Ammon's horn (tissue), 1 donor: ENCODE results near the gene DIS3L2.

Experiments
- DNase-seq: peaks from one replicate; pipeline ENCODE4 v3.0.0-alpha.2; 2016; ENCODE audit warnings: low spot score

The DIS3L2 gene

DNA sequence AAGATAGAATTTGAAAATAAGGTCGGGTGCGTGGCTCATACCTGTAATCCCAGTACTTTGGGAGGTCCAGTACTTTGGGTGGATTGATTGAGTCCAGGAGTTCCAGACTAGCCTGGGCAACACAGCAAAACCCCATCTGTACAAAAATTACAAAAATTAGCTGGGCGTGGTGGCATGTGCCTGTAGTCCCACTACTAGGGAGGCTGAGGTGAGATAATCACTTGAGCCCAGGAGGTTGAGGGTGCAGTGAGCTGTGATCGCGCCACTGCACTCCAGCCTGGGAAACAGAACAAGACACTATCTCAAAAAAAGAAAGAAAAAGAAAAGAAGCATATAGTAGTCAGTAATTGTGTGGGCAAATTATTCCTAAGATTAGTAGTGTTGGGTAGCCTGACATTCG is 222.8 kb downstream of the DIS3L2 start:
- DNase-seq = no peak

DNA sequence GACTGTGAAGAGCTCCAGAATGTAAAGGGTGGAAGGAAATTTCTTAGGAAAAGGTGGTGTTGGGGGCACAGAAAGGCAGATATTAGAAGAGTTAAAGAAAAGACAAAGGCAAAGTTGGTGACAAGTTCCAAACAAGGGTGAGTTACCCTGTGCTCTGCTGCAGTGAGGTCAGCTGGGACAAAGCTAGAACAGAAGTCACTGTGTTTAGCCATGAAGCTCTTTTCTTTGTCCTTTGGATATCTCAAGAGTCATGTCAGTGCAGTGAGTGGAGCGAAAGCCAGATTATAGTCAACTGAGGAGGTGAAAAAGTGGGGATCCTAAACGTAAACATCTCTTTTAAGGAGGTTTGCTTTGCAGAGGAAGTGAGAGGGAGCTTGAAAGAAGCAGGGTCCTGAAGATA is 229.3 kb downstream of the DIS3L2 start:
- DNase-seq = peak; percentile 41

DNA sequence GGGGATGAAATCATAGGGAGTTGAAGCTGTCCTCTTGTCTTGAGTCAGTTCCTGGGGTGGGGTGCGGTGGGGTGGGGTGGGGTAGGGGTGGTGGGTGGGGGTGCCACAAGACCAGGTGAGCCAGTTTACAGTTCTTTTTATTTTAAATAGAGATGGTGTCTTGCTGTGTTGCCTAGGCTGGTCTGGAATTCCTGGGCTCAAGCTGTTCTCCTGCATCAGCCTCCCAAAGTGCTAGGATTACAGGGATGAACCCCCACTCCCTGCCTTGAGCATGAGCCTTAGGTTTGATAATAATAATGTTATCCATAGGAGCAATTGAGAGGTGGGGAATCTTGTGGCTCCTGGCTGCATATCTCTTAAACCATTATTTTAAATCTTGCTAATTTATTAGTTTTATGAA is 234.0 kb downstream of the DIS3L2 start:
- no peak for DNase-seq

DNA sequence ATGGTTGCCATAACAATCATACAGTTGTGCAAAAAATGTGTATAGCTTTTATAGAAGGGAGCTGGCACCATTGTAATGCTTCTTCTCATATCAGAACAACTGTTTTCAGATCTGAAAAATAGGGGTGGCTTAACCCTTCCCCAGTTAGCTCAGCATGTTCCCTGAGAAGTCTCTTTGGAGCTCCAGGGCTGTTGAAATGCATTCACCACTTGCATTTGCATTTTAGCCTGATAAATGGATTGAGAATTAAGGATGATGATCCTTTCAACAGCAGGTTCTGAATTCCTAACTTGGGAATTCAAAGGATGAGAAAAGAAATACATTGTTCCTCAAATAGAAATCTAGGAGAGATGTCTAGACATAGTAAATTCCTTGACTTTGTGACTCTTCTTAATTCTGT is 235.3 kb downstream of the DIS3L2 start:
- DNase-seq = no peak

DNA sequence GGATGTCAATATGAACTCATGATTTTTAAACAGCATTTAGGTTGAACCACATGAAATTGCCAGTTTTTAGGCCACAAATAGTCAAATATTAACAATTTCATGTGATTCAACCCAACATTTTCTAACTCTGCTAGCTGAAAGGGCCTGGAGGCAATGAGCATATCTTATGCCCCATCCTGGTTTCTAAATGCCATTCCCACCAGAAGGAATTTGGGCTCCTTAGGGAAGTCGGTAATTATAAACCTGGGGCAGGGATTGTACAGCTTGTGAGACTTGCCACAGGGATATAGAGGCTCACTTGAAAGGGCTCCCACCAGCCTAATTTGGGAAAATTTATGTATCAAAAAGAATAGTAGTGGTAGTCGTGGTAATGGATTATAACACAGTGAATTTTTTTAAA is 238.7 kb downstream of the DIS3L2 start:
- DNase-seq = no peak

DNA sequence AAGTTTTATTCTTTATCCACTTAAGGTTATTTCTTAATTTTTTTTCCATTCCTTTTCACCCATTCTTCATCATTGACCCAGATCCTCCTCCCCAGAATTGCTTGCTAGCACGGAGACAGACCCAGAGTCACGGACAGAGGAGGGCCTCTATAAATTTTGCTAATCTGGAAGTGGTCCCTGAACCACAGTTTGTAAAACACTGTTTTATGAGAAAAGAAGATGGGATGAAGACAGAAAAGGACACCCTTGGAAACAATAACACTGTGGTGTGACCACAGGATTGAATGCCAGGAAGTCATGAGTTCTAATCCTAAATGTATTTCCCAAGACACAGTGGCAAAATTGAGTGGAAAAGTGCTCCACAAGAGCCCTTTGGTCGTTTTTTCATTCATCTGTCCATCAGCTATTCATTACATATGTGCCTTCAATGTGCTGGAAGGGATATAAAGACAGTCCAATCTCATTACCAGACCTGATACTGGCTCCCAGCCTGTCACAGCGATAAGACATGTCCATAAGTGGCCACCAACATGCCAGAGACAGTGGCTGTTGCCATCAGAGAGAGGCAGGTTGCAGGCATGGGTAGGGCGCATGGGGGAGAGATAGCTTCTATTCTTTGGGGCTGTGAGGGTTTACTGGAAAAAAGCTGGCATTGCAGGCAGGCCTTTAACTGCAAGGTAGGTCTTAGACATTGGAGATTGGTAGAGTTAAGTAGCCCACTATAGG is 241.8 kb downstream of the DIS3L2 start:
- DNase-seq = no peak

DNA sequence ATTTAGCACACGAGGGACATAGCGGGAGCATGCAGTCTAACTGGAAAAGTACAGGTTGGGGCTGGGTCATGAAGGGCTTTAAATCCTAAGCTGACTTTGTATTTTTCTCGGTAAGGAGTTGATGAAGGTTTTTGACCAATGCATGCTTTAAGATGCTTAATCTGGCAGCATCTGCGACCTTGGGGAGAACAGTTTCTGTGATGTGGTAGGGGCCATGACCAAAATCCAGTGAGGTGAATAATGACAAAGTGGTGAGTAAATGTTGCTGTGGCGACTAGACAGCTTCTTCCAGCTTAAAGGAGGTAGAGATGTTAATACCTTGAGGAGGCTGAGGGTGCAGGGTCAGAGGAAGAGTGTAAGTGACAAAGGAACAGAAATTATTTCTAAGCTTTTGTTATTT is 242.4 kb downstream of the DIS3L2 start:
- no peak for DNase-seq

DNA sequence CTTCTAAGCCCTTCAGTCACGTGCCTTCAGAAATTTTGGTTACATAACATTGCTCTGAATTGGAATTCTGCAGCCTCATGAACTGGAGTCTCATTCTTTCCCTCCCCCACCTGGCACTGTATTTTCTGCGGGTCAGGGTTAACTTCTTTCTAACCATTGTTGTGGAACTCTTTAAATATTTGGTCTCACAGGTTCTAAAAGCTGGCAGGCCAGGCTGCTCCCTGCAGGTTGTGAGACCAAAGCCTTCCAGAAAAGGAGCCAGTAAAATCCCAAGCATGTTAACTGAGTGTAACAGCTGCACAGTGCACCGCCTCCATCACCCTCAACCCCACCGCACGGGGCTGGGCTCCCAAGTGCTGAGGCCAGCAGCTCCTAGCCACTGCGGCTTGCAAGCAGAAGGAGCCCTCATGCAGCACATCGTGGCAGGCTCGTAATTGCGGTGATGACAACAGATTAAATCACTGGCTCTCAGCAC is 243.0 kb downstream of the DIS3L2 start:
- DNase-seq = peak; percentile 47

DNA sequence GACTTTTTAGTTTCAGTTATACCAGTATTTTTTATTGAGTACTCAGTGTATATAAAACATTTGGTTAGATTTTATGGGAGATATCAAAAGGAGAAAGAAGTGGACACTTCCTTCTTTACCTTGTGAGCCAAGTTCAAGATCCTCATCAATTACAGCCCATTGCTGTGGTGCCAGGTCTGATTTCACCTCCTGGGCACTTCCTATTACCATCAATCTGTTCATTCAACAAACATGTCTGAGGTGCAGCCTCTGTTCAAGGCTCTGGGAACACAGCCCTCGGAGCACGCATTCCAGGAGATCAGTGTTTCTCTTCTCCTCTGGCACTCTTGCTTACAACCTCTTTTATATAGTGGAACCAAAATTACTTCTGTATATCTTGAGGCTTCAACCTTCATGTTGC is 245.7 kb downstream of the DIS3L2 start:
- DNase-seq = no peak

DNA sequence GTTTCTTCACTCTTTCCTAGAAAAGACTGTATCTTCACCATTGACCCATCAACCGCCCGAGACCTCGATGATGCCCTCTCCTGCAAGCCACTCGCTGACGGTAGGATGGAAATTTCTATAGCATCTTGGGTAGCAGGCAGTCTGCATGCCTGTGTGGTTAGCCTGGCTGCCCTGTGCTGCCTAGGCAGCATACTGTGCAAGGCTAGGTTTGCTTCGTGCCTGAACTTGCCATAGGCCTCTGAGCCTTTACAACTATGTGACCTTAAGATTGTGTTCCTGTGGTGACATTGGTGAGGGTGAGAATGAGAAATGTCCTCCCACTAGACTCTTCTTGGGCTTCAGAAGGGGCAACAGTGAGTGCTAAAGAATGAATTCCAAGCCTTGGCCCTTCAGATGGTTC is 248.8 kb downstream of the DIS3L2 start:
- DNase-seq = no peak

DNA sequence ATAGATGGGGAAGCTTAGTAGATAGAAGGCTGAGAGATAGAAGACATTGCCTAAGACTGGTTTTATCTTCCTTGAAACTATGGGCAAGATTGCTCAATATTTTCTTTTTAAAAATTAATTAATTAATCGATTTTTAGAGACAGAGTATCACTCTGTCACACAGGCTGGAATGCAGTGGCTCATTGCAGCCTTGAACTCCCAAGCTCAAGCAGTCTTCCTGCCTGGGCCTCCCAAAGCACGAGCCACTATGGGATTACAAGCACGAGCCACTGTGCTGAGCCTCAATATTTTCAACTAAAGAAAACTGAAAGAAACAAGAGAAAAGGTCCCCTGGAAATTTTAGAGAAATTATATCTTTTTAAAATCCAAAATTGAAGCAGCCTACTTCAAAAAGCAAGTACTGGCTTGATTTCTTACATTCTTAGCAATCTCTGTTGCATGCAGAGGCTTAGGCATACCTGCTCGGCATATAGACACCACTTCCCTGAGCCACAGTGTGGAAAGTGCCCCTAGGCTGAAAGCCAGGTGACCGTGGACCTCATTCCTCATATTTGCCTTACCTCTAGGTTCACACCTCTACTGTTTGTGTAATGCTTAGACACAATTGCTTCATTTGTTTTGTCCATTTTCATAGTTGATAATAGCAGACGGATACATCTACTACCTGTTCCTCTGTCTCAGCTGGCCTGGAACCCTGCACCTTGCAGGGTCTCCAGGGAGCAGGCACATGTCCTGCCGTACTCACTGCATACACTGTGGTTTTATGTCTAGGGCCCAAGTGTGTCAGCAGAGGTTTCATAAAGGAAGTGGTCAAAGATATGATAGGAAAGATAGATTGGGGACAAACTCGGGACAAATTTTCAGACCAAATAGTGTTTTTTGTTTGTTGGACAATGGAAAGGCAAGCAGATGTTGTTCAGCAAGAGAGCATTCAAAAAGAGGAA is 250.5 kb downstream of the DIS3L2 start:
- DNase-seq = no peak

DNA sequence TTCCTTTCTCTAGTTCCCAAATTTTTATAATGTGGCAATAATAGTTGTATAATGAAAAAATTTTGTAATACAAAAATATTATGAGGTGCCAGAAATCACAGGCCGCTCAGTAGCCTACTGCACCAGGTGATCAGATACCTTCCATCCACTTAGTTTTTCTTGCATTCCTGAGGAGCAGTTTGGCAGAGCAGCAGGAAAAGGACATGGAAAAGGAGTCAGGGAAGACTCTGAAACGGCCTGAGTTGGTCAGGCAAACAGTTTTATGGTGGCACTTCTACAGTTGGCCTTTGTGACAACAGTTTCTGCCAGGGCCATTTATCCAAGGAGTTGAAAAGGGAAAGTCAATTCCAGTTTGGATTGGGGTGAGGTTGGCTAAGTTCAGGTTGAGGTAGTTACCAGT is 251.7 kb downstream of the DIS3L2 start:
- no peak for DNase-seq

DNA sequence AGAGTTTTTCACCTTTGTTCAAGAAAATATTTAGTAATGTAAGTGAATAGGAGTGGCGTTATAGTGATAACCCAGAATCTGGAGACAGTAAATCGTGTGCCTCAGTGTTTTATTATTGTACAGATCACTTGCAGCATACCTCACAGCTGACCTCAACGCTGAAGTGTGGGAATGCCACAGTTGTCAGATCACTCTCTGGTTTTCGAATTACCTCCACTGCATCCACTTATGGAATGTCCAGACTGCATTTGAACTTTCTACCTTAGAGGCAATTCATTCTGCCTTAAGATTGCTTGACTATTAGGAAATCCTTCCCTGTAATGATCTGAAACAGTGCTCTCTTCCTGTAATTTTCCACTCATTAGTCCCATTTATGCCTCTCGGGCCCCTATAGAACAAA is 252.5 kb downstream of the DIS3L2 start:
- no peak for DNase-seq

DNA sequence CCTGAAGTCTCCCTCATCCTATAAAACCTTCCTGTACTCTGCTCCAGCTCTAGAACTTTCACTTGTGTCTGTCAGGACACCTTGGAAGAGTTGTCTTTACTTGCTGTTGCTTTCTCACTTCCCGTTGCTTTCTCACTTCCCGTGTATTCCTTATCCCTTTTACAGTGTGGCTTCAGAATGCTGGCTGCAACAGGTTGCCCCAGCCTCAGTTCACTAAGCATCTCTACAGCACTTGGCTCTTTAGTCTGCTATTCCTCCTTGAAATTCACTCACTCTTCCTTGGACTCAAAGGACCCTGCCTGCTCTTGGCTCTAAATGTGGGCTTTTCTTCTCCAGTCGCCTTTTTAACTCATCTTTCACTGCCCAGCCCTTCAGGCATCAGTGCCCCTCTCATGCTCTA is 254.5 kb downstream of the DIS3L2 start:
- no peak for DNase-seq

DNA sequence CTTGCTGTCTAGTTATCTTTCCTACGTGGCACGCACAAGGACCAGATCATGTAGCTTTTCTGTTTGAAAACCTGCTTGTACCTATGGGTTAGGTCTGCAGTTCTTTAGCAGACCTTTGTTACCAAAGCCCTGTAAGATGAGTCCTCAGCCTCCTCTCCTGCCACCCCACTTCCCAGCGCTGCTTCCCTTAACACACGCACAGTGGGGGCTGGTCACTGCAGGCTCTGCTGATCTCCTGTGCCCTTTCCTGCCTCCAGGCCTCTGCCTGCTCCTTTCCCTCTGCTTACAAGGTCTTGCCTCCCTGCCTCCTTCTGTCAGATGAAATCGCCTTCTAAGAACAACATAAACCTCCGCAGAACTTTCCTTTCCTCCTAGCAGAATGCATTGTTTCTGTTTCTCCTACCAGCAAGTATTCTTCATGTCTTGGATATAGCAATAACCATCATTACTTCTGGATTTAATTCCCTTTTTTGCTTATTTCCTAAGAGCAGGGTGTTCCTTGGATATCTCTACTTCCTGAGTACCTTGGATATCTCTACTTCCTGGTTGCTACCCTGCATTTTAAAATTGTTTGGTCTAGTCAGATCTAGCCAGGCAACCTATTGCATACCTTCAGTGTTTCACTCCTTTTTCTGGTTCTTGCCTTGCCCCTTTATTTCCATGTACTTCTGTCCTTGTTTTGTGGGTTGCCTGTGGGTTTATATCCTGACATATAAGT is 257.4 kb downstream of the DIS3L2 start:
- no peak for DNase-seq

DNA sequence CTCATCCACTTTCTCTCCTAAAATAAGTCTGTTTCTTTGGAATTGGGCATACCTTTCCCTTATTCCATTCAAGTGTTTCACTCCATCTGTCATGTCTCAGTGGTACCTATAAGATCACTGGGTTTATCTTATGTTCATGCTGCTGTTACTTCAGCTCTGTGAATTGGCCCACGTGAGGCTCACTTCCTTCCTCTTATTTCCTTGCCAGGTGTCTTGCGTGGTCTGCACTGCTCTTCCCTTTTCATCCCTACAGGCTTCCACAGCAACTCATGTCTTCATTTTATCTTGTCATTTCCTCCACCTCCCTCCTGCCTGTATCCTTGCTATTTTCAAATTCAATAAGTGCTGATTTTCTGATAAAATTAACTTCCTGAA is 258.0 kb downstream of the DIS3L2 start:
- no peak for DNase-seq

DNA sequence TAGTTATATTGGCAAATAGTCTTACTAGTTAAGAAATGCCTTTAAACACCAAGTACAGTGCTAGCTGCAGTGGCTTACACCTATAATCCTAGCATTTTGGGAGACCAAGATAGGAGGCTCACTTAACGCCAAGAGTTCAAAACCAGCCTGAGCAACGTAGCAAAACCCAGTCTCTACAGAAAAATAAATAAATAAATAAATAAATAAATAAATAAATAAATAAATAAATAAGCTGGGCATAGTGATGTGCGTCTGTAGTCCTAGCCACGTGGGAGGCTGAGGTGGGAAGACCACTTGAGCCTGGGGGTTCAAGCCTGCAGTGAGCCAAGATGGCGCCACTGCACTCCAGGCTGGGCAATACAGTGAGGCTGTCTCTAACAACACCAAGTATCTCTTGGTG is 258.4 kb downstream of the DIS3L2 start:
- no peak for DNase-seq

DNA sequence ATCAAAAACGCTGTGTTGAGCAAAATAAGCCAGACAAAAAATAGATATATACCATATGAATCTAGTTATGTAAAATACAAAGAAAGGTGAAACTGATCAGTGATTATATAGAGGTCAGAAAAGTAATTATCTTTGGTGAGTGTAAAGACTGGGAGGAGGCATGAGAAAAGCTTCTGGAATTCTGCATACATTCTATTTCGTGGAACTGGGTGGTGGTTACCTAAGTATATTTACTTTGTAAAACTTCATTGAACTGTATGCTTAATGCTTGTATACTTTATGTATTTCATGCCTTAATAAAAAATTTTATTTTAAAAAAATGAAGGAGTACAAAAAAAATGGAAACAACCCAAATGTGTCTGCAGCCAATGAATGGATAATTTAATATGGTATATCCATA is 263.9 kb downstream of the DIS3L2 start:
- no peak for DNase-seq

DNA sequence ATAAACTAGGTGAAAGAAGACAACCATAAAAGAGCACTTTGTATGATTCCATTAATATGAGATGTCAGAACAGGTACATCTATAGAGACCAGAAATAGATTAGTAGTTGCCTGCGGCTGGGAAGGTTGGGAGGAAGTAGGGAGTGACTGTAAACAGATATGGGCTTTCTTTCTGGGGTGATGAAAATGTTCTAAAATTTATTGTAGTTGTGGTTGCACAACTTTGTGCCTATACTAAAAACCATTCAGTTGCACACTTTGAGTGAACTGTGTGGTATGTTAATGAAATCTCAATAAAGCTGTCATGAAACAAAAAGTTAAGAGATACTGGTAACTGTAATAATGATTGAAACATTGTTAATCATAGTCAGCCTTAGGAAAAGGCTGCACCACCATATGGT is 264.4 kb downstream of the DIS3L2 start:
- DNase-seq = no peak

DNA sequence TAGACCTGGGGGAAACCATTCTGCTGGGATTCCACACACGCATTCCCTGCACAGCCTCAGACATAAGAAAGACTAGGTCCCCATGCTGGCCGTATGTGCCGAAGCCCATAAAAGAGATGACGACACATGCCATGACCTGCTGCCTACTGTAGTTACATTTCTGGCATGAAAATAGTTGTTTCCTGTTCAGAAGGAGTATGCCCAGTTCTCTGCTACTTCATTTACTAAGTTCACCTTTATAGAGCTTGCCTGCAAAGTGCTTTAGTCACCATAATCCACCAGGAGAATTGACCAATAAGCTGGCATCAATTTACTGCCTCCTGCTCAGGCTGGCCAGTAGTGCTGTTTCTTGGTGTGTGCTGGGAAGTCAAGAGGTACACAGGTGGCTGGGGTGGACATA is 266.8 kb downstream of the DIS3L2 start:
- no peak for DNase-seq

DNA sequence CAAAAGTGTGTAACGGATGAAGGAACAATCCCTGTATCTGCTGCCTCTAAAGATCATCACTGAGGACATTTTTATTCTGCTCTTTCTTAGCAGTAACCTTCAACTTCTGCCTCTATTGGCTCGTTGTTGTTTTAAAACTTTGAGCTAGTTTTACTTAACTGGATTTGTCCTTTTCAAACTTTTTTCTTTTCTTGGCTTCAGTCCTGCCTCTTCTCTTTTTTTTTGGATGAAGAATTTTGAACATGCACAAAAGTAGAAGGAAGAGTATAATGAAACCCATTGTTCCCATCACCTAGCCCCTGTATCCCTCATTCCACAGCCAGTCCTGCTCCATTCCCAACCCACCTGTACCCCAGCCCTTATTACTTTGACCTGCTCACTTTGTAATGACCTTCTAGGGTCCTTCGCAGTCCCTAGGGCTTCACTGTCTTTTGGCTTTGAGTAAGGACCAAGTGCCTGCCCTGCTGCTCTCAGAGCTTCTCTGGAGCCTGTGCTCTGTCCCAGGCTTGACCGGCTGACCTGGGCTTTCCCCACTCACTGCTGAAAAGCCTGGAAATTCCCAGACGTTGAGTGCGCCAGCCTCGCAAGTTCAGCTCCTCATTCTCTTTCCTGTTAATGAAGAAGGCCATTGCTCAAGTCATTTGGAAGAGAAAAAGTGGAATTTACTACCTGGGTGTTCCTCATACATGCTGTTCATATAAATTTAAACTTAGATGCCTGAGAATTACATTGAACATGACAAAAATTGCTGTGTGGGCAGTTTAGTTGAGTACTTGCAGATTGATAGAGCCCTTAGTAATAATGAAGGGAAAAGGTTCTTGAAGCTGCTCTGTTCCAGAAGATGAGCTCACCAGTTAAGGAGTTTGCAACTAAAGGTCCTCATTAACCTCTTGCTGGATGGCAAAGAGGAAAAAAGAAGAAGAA is 267.7 kb downstream of the DIS3L2 start:
- no peak for DNase-seq

DNA sequence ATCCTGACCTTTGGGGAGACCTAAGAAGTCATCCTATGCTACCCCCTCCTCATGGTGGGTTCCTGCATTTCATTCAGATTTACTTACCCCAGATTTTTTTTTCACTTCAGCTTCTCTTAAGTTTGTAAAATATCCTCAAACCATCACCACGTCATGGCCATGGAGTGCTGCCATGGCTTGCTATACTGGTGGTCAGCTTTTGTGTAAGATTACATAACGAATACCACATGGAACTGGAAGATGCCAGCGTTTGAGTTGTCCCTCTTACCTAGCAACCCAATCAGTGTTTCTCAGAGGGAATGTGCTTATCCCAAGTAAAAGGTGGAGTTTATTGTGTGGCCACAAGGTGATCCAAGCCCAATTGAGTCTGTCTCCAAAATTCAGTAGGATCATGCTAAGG is 268.4 kb downstream of the DIS3L2 start:
- DNase-seq = no peak
